Chondrocyte (in vitro differentiated cells): ENCODE results near the gene LYPLA2. TPM values are rescaled to one million over a fixed set of nuclear protein-coding genes. Genes with fewer than 3 reads are reported as not detected.
A peak's percentile ranks its signal among the peaks of the same experiment; 100 is the strongest.
"Not testable (repeated sequence)": the region's sequence is repeated elsewhere in the genome, so short reads cannot be mapped to it uniquely, and the experiment has no call there.

Experiments used
- DNase-seq: peaks from one replicate; pipeline ENCODE4 v3.0.0; 2021; ENCODE audit warnings: mixed read lengths, low spot score
- H3K27ac Mint-ChIP-seq: one replicate; pipeline ENCODE4 v1.8.0; 2021; ENCODE audit warnings: mild to moderate bottlenecking, moderate library complexity, mixed read lengths; ENCODE audit not compliant: unreplicated experiment
- H3K27me3 Mint-ChIP-seq: 2 replicates; pipeline ENCODE4 v1.8.0; 2021; ENCODE audit warnings: low read depth, mixed read lengths
- H3K36me3 Mint-ChIP-seq: 2 replicates; pipeline ENCODE4 v1.8.0; 2021; ENCODE audit warnings: low read depth, mixed read lengths
- H3K4me1 Mint-ChIP-seq: 2 replicates; pipeline ENCODE4 v1.8.0; 2021; ENCODE audit warnings: low read depth, mild to moderate bottlenecking, mixed read lengths
- H3K4me3 Mint-ChIP-seq: one replicate; pipeline ENCODE4 v1.8.0; 2021; ENCODE audit warnings: mild to moderate bottlenecking, moderate library complexity, mixed read lengths; ENCODE audit not compliant: unreplicated experiment
- H3K9me3 Mint-ChIP-seq: 2 replicates; pipeline ENCODE4 v1.8.0; 2021; ENCODE audit warnings: low read depth, mixed read lengths
- CTCF ChIP-seq: fragments of 200-600 bp; sonication (generic); IDR thresholded peaks from 2 replicates; pipeline ENCODE4 v1.5.0; 2021; ENCODE audit warnings: antibody characterized with exemption, mild to moderate bottlenecking, moderate library complexity
- total RNA-seq: library from RNA; stranded (reverse); gene quantifications from 3 replicates; pipeline ENCODE4 v1.2.1, GENCODE V29; 2021

Gene LYPLA2
- total RNA-seq, 1 donor from 2014 or later = 40.4 TPM

DNA sequence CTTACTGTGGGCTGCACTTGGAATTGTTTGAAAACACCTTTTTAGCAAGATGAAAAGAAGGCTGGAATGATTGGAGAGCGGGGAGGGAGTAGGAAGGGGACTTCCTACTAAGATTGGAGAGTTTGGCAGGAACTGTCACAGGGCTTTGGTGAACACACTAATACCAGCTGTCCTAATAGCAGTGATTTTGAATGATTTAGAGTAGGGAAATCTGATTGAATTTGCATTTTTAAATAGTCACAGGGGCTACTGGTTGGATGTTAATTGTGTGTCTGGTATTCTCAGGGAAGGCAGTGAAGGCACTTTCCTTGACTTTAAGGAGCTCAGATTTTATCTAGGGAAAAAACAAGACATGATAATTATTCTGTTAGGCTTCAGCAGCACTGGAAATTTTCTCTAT is 36.8 kb downstream of the LYPLA2 start:
- Mint-ChIP-seq H3K4me1 (peaks cover 19% of the 10 kb centered on the region), H3K27me3 (no peaks in the 10 kb centered on the region), H3K4me3 (no peak overlapping the region), H3K36me3 (no peaks in the 10 kb centered on the region), H3K9me3 (no peaks in the 10 kb centered on the region), H3K27ac (no peak overlapping the region)
- no peak for TF ChIP-seq CTCF
- no peak for DNase-seq

GRCh38 chr1:23834156-23834555 is 43.2 kb downstream of the LYPLA2 start:
- not testable (repeated sequence) for H3K4me1 Mint-ChIP-seq, H3K27ac Mint-ChIP-seq, DNase-seq, H3K4me3 Mint-ChIP-seq, H3K9me3 Mint-ChIP-seq, H3K36me3 Mint-ChIP-seq, H3K27me3 Mint-ChIP-seq

DNA sequence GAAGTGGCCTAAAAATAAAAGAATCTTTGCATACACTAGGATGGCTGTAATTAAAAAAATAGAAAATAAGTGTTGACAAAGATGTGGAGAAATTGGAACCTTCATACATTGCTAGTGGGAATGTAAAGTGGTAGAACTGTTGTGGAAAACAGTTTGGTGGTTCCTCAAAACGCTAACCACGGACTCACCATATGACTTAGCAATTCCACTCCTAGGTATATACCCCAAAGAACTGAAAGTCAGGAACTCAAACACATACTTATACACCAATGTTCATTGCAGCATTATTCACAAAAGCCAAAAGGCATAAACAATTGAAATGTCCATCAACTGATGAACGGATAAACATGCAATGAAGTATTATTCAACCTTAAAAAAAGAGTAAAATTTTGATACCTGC is 45.1 kb downstream of the LYPLA2 start:
- H3K9me3 Mint-ChIP-seq = no peaks in the 10 kb centered on the region
- DNase-seq = no peak
- TF ChIP-seq CTCF = no peak
- no peak overlapping the region for H3K27ac Mint-ChIP-seq
- peaks cover 6% of the 10 kb centered on the region for H3K4me1 Mint-ChIP-seq
- H3K4me3 Mint-ChIP-seq = no peak overlapping the region
- no peaks in the 10 kb centered on the region for H3K36me3 Mint-ChIP-seq
- H3K27me3 Mint-ChIP-seq = peaks cover 9% of the 10 kb centered on the region

- no peak for DNase-seq
- Mint-ChIP-seq H3K4me1 (peaks cover 6% of the 10 kb centered on the region), H3K9me3 (no peaks in the 10 kb centered on the region), H3K4me3 (peak overlapping the region; percentile 73), H3K27ac (no peak overlapping the region), H3K27me3 (peaks cover 11% of the 10 kb centered on the region), H3K36me3 (no peaks in the 10 kb centered on the region)
- no peak for TF ChIP-seq CTCF
Measured at GRCh38 chr1:23837908-23838307, 47.0 kb downstream of the LYPLA2 start.

- no peaks in the 10 kb centered on the region for H3K9me3 Mint-ChIP-seq
- H3K27ac Mint-ChIP-seq = peak overlapping the region; percentile 65
- H3K4me1 Mint-ChIP-seq = peaks cover 6% of the 10 kb centered on the region
- DNase-seq = no peak
- no peaks in the 10 kb centered on the region for H3K36me3 Mint-ChIP-seq
- TF ChIP-seq CTCF = no peak
- H3K4me3 Mint-ChIP-seq = peak overlapping the region; percentile 73
- peaks cover 11% of the 10 kb centered on the region for H3K27me3 Mint-ChIP-seq
Measured at GRCh38 chr1:23838401-23838866, 47.5 kb downstream of the LYPLA2 start.

- H3K27ac Mint-ChIP-seq = no peak overlapping the region
- peaks cover 3% of the 10 kb centered on the region for H3K27me3 Mint-ChIP-seq
- peaks cover 11% of the 10 kb centered on the region for H3K9me3 Mint-ChIP-seq
- no peak for TF ChIP-seq CTCF
- no peak for DNase-seq
- H3K36me3 Mint-ChIP-seq = peaks cover 24% of the 10 kb centered on the region
- peaks cover under 1% of the 10 kb centered on the region for H3K4me1 Mint-ChIP-seq
- H3K4me3 Mint-ChIP-seq = no peak overlapping the region
Measured at GRCh38 chr1:23843644-23844043, 52.7 kb downstream of the LYPLA2 start.

Other genes with a start within 250 kb of the LYPLA2 start
- 81.8 to 330 TPM (median 83.5 TPM) in 3 replicates for gene ID3, start 231.6 kb upstream of the LYPLA2 start, total RNA-seq
- gene RPL11, start 99.3 kb upstream of the LYPLA2 start, total RNA-seq = 485 to 589 TPM (median 492 TPM) in 3 replicates
- gene ELOA, start 47.7 kb upstream of the LYPLA2 start, total RNA-seq = 41.7 to 47.8 TPM (median 42.9 TPM) in 3 replicates
- 36.2 to 36.5 TPM (median 36.4 TPM) in 3 replicates for gene PITHD1, start 12.7 kb upstream of the LYPLA2 start, total RNA-seq
- 24.9 to 34.0 TPM (median 25.7 TPM) in 3 replicates for gene GALE, start 9.6 kb downstream of the LYPLA2 start, total RNA-seq
- 22.0 to 26.8 TPM (median 25.9 TPM) in 3 replicates for gene HMGCL, start 34.3 kb downstream of the LYPLA2 start, total RNA-seq
- gene FUCA1, start 77.1 kb downstream of the LYPLA2 start, total RNA-seq = 14.6 to 15.9 TPM (median 15.6 TPM) in 3 replicates
- gene CNR2, start 122.2 kb downstream of the LYPLA2 start, total RNA-seq = not detected in 3 replicates
- gene PNRC2, start 168.7 kb downstream of the LYPLA2 start, total RNA-seq = 52.9 to 62.6 TPM (median 54.2 TPM) in 3 replicates
- gene SRSF10, start 189.2 kb downstream of the LYPLA2 start, total RNA-seq = 86.0 to 113 TPM (median 92.0 TPM) in 3 replicates